ENCODE data around the gene FNDC10.

Gene FNDC10

DNA sequence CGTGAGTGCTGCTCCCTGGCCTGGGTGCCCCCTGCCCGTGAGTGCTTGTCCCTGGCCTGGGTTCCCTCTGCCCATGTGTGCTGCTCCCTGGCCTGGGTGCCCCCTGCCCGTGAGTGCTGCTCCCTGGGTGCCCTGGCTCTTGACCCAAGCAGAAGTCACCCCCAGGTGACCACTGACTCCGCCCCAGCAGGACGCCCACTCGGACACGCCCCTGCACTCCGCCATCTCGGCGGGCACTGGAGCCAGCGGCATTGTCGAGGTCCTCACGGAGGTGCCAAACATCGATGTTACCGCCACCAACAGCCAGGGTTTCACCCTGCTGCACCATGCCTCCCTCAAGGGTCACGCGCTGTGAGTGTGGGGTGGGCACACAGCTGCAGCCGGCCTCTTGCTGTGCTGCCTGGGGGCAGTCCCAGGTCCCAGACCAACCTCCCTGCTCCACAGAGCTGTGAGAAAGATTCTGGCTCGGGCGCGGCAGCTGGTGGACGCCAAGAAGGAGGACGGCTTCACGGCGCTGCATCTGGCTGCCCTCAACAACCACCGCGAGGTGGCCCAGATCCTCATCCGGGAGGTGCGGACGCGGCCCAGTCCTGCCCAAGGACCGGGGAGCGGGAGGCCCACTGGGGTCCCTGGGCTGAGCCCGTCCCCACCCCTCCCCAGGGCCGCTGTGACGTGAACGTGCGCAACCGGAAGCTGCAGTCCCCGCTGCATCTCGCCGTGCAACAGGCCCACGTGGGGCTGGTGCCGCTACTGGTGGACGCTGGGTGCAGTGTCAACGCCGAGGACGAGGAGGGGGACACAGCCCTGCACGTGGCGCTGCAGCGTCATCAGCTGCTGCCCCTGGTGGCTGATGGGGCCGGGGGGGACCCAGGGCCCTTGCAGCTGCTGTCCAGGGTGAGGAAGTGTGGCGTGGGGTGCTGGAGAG lies 28.2 kb upstream of the FNDC10 start:
- DNase-seq (ENCODE audit: low spot score) (no peak), FAIRE-seq (no peak)

DNA sequence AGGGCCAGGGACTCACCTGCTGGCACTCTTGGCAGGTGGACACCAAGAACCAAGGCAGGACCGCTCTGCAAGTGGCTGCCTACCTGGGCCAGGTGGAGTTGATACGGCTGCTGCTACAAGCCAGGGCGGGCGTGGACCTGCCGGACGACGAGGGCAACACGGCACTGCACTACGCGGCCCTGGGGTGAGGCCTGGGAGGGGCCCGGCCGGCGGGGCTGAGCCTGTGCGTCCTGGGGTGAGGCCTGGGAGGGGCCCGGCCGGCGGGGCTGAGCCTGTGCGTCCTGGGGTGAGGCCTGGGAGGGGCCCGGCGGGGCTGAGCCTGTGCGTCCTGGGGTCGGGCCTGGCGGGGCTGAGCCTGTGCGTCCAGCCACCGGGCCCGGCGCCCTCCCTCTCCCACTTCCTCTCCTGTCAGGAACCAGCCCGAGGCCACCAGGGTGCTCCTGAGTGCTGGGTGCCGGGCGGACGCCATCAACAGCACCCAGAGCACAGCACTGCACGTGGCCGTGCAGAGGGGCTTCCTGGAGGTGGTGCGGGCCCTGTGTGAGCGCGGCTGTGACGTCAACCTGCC lies 27.4 kb upstream of the FNDC10 start:
- DNase-seq (ENCODE audit: low spot score): no peak
- no peak for FAIRE-seq

DNA sequence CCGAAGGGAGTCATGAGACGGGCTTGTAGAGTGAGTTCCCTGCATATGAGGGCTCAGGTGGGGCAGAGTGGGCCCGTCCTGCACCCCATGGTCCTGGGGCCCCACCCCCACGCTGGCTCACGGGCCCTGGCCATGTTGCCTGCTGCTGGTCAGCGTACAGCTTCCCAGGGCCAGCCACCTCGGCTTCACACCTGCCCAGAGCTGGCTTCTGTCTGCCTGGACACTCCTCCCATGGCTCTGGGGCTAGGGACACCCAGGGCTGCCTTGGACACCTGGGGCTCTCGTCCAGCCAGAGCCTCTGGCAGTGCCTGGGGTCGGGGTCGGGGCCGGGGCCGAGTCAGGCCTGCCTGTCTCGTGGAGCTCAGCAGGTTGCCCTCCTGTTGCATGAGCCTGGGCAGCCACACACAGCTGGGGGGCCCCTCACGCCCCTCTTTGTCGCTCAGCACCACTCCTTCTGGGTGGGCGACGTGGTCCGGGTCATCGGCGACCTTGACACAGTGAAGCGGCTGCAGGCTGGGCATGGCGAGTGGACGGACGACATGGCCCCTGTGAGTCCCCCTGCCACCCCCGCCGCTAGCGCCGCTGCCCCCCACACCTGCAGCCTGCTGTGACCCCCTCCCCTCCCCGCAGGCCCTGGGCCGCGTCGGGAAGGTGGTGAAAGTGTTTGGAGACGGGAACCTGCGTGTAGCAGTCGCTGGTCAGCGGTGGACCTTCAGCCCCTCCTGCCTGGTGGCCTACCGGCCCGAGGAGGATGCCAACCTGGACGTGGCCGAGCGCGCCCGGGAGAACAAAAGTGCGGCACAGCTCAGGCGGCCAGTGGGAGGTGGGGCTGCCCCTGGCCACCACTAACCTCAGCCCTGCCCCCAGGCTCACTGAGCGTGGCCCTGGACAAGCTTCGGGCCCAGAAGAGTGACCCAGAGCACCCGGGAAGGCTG lies 26.5 kb upstream of the FNDC10 start:
- FAIRE-seq (no peak), DNase-seq (ENCODE audit: low spot score) (no peak)

DNA sequence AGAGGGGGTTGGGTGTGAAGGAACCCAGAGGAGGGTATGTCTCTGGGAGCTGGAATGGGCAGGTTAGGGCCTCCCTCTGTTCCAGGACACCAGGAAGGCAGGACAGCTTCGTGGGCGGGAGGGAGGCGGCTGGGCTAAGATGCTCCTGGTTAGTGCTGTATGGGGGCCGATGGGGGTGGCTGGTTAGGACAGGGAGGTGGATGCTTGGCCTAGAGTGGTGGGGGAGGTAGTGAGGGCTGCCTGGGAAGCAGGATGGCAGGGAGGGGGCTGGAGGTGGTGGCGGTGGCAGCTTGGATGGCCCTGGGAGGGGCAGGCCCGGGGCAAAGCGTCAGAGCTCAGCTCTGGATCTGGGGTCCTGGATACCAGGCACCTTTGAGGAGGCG lies 25.9 kb upstream of the FNDC10 start:
- no peak for FAIRE-seq

GRCh38 chr1:1625404-1625775 lies 25.5 kb upstream of the FNDC10 start:
- FAIRE-seq (no peak), DNase-seq (ENCODE audit: low spot score) (no peak)

More for the DNA sequence above, 25.9 kb upstream of the FNDC10 start:
- DNase-seq (ENCODE audit: low spot score): no peak

DNA sequence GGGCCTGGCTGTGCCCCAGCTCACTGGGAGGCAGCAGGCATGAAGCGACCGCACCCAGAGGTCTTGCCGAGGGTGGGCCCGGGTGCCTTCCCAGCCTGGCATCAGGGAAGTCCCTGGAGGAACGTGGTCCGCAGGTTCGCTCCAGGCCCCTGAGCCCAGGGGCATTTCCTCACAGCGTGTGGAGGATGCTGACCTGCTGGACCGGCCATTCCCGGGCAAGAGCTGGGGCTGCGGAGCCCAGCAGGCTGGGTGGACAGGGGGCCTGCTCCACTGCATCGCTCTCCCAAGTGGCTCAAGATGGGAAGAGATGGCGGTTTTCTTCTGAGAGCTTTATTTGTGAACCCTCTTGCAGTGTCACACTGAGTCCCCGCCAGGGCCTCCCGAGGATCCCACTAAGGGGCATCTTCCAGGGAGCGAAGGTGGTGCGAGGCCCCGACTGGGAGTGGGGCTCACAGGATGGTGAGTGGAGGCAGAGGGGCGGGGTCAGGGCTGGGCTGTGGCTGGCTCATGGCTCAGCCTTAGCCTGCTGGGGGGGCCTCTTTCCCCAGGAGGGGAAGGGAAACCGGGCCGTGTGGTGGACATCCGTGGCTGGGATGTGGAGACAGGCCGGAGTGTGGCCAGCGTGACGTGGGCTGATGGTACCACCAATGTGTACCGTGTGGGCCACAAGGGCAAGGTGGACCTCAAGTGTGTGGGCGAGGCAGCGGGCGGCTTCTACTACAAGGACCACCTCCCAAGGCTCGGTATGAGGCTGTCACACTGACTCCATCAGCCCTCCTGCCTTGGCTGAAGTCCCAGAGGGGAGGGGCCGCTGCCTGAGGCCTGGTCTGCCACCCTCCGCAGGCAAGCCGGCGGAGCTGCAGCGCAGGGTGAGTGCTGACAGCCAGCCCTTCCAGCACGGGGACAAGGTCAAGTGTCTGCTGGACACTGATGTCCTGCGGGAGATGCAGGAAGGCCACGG lies 24.8 kb upstream of the FNDC10 start:
- FAIRE-seq: no peak
- no peak for DNase-seq (ENCODE audit: low spot score)

GRCh38 chr1:1623631-1624442 lies 23.9 kb upstream of the FNDC10 start:
- no peak for DNase-seq (ENCODE audit: low spot score)
- FAIRE-seq: no peak

DNA sequence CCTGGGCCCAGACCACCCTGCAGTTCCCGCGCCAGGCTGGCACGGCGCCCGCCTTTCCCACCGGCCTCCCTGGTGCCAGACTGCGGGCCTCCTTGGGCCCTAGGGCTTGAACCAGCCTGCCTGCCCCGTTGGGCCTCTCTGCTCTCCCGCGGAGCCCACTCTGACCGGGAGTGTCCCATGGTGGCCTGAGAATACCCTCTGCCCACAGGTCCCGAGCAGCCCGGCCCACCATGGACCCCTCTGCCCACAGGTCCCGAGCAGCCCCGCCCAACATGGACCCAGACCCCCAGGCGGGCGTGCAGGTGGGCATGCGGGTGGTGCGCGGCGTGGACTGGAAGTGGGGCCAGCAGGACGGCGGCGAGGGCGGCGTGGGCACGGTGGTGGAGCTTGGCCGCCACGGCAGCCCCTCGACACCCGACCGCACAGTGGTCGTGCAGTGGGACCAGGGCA lies 23.3 kb upstream of the FNDC10 start:
- no peak for FAIRE-seq
- no peak for DNase-seq (ENCODE audit: low spot score)

DNA sequence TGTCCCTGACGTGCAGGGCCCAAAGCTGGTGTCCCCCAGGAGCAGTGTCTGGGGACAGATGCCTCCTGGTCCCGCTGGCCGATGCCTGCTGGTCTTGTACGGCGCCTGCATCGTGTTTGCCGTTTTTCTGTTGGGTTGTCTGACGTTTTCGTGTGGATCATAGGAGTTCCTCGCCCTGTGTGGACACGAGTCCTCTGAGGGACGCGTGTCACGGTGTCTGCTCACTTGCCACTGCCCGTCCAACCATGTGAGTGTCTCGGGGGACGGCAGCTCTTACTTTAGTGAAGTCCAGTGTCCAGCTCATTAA lies 22.8 kb upstream of the FNDC10 start:
- FAIRE-seq (no peak), DNase-seq (ENCODE audit: low spot score) (no peak)

DNA sequence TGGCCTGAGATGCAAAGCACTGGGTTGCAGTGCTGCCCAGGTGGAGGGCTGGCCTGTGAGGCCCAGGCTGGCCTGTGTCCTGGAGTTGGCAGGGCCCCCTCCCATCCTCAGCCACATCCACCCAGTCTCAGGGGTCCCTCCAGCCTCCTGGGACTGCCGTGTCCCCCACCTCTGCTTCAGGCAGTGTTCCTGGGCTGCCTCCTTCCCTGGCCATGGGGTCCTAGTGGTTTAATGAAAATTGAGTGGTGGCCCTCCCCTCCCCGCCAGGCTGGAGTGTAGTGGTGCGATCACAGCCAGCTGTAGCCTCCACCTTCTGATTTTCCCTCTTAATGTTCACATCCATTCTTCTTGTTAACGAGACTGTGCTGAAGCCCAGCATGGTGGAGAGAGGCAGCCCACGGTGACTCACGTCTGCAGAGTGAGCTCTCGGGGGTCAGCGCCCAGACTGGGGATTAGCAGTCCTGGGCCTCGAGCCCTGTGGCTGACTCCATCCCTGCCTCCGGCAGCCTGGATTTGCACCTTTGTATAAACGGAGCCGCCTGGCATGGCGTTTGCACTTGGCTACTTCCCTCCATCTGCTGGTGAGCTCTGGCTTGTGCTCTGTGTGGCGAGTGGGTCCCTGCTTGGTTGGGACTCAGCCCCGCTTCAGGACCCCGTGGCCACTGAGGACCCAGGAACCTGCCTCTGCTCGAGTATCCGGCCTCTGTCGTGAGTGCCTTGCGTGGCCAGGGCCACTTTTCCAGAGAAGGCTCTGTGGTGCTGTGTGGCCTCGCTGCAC lies 22.3 kb upstream of the FNDC10 start:
- DNase-seq (ENCODE audit: low spot score) (no peak), FAIRE-seq (no peak)

DNA sequence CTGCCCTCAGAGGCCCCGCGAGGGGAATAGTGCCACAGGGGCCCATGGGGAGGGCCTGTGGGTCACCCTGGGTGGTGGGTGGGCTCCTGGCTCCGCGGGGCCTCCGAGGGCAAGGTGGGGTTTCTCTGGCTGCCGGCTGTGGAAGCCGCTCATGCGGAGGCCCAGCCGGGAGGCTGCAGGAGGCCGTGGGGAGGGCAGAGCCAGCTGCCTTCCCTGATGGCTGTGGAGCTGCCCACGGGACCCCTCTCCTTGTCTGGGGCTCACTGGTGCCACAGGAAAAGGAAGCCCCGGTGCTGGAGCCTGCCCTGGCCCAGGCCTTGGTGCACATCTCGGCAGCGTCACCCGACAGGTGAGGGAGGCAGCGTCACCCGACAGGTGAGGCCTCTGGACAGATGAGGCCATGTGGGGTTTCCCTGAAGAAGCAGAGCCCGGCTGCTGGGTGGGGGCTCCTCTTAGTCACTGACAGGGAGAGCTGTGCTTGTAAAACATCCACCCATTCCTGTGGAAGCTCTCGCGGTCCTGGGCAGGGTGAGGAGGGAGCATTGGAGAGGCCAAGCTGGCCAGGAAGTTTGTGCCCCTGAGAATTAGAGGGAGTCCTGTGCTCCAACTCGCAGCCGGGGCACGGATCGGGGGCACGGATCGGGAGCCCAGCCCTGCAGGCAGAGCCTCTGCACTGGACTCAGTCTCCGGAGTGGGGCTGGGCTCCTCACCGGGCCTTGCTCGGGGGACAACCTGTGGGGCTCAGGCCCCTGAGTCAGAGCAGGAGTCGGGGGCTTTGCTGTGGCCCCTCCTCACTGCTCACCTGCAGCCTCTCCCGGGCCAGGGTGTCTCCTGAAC lies 21.5 kb upstream of the FNDC10 start:
- no peak for FAIRE-seq

DNA sequence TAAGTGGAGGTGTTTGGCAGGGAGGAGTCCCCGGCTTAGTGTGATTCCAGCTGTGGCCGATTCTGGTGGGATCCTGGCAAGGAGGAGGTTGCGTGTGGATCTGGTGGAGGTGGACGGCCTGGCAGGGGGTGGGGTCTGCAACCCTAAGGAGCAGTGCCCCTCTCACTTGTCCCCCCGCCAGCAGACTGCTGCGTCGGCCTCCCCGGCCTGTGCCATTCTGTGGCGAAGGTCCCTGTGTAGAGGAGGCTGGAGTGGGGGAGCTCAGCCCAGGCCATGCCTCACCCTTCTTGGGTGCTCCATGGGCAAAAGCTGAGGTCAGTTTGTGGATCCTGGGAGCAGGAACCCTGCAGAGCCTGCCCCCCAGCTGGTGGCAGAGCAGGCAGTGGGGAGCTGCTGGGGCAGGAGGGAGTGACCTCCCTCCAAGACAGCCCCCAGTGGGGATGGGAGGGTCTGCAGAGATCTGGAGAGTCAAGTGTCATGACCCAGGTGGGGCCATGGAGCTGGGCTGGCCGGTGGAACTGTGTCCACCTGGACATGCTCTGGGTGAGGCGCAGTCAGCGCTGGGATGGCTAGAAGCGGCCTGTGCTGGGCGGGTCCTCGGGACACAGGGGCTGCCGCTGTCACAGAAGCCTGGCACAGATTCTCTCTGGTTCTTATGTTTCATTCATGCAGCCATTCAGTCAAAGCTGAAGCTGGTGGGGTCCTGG lies 20.7 kb upstream of the FNDC10 start:
- no peak for DNase-seq (ENCODE audit: low spot score)
- FAIRE-seq: no peak

More for the DNA sequence above, 21.5 kb upstream of the FNDC10 start:
- DNase-seq (ENCODE audit: low spot score): no peak

DNA sequence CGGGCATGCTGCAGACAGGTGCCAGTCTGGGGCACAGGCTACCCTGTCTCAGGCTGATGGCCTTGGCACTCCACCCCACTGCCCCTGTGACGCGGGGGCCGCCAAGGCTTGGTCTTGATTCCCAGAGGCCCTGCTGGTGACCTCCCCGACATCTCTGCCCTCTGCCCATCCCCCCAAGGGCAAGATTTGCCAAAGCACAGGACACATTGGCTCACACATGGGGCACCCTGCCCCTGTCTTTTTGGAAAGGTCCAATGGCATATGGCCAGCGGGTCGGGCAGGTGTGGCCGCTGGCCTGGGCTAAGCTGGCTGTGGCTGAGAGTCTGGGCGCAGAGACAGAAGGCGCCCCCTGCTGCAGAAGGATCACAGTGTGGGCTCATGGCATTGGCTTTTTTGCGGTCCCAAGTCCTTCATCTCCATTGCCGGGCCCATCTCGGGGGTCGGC lies 20.0 kb upstream of the FNDC10 start:
- no peak for FAIRE-seq

DNA sequence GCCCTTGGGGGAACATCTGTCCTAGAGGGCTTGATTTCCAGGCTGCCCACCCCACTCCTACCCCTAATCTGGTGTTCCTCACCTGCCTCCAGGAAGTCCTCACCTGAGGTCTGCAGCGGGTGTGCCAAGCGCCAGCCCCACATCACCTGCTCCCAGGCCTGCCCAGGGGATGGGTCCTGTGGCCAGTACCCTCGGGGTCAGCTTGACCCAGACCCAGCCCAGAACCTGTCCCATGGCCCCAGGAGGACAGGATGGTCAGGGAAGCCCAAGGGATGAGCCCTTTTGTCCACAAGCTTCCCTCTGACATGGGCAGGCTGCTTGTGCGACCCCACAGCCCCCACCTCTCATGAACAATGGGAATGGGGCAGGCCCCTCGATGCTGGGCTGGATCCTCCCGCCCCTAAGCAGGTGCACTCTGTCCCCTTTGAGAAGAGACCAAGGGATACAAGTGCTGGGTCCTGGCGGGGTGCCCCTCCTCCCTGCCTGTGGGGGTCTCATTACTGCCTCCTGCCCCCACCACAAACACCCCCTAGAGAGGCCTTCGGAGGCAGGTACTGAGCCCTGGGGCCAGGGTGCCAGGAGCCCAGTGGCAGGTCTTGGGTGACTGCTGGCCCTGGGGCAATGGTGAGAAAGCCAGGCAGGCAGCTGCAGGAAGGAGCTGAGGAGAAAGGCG lies 18.6 kb upstream of the FNDC10 start:
- FAIRE-seq (no peak), DNase-seq (ENCODE audit: low spot score) (no peak)

More for the DNA sequence above, 20.0 kb upstream of the FNDC10 start:
- no peak for DNase-seq (ENCODE audit: low spot score)

- DNase-seq (ENCODE audit: low spot score) (no peak), FAIRE-seq (no peak)
These were observed 18.0 kb upstream of the FNDC10 start for GRCh38 chr1:1617925-1618324.

DNA sequence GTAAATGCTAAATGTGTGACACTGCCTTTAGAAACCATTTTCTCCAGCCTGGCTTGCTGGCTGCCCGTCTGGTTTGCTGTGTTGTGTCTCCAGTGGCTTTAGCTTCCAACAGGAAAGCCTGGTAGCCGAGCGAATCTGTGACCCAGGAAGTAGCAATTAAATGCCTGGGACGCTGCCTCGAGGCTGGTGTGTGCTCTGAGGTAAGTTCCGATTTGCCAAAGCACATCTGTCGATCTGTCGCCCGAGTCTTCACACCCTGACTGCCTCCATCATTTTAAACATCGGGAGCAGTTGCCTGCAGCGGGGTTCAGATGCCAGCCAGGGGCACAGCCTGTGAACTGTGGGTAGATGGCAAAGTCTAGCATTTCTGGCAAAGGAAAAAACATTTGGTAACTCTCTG lies 17.6 kb upstream of the FNDC10 start:
- FAIRE-seq (no peak), DNase-seq (ENCODE audit: low spot score) (no peak)

- no peak for DNase-seq (ENCODE audit: low spot score)
- FAIRE-seq: no peak
These were observed 16.9 kb upstream of the FNDC10 start for GRCh38 chr1:1616838-1617237.
